Urinary bladder (tissue), 4 donors: ENCODE data around the gene LANCL2. TPM values are rescaled to one million over a fixed set of nuclear protein-coding genes. Genes with fewer than 3 reads are reported as not detected.
"Not testable (repeated sequence)": the region's sequence is repeated elsewhere in the genome, so short reads cannot be mapped to it uniquely, and the experiment has no call there.

Source experiments
- DNase-seq: peaks from one replicate; pipeline ENCODE4 v3.0.0-alpha.2; 2015; ENCODE audit errors: extremely low spot score
- H3K27ac ChIP-seq: one replicate; pipeline ENCODE4 v1.5.1; 2013; ENCODE audit warnings: low read depth, mild to moderate bottlenecking, moderate library complexity
- H3K36me3 ChIP-seq: one replicate; pipeline ENCODE4 v1.6.1; 2013; ENCODE audit warnings: mild to moderate bottlenecking, moderate library complexity; ENCODE audit not compliant: insufficient read depth
- H3K4me1 ChIP-seq: one replicate; pipeline ENCODE4 v1.6.1; 2013; ENCODE audit warnings: mild to moderate bottlenecking, moderate library complexity; ENCODE audit not compliant: insufficient read depth
- H3K4me3 ChIP-seq: one replicate; pipeline ENCODE4 v1.5.1; 2013; ENCODE audit warnings: low read depth, low read length
- WGBS: extraction: QIAGEN DNeasy Blood & Tissue Kit; methylation state at CpG from one replicate; pipeline ENCODE4 v1.1.7; 2013; 5-methylcytosine and 5-hydroxymethylcytosine counted together
- polyA plus RNA-seq: library from polyadenylated mRNA; stranded (reverse); fragments of 200-250 nt; gene quantifications from one replicate; pipeline ENCODE4 v1.2.3, GENCODE V29; 2013
- total RNA-seq: library from RNA; depleted of rRNA; stranded (reverse); fragments of >200 nt; gene quantifications from one replicate; pipeline ENCODE4 v1.2.3, GENCODE V29; 2014
- donor health status: healthy with polysubstance abuse.
- donor health status: healthy.

Gene LANCL2
- total and polyA plus RNA-seq, 2 donors = 7.5 to 13.2 TPM

GRCh38 chr7:55402506-55402905, 37.4 kb downstream of the LANCL2 start:
- H3K4me1 ChIP-seq, H3K4me3 ChIP-seq, H3K36me3 ChIP-seq, H3K27ac ChIP-seq, DNase-seq: not testable (repeated sequence)
- 94% methylated on average over 28 of the region's 35 CpGs for WGBS

DNA sequence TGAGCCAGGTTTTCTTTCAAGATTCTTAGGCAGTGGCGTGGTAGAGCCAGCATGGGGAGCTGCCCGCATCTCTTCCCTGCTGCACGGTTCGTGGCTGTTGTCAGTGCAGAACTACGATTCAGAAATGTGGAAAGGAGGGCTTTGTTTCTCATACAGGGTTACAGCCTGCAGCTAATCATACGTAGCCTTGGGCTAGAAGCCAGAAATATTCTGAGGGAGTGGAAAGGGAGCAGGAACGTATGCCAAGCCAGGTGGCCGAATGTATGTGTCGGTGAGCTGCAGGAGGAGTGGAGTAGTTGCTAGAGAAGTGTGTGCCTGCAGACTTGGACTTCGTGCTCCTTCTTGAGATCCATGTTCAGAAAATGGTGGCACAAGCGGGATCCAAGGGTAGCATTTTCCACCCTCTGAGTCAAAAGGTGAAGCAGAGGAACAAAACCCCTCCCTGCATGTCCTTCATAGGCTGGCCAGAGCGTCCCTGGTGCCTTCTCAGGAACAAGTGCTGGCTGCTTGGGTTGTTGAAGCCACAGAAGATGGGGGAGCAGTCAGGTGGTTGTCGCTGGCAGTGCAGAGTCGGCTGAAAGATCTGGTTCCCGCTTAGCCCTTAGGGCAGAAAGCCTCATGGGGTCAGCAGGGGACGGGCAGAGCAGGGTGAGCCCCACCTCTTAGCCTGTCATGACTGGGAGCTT, 40.9 kb downstream of the LANCL2 start:
- Histone ChIP-seq H3K4me3 (no peak overlapping the region), H3K36me3 (no peaks in the 10 kb centered on the region), H3K4me1 (no peaks in the 10 kb centered on the region), H3K27ac (no peak overlapping the region)
- DNase-seq = no peak
- WGBS = 85% methylated on average over 16 of the region's 16 CpGs

DNA sequence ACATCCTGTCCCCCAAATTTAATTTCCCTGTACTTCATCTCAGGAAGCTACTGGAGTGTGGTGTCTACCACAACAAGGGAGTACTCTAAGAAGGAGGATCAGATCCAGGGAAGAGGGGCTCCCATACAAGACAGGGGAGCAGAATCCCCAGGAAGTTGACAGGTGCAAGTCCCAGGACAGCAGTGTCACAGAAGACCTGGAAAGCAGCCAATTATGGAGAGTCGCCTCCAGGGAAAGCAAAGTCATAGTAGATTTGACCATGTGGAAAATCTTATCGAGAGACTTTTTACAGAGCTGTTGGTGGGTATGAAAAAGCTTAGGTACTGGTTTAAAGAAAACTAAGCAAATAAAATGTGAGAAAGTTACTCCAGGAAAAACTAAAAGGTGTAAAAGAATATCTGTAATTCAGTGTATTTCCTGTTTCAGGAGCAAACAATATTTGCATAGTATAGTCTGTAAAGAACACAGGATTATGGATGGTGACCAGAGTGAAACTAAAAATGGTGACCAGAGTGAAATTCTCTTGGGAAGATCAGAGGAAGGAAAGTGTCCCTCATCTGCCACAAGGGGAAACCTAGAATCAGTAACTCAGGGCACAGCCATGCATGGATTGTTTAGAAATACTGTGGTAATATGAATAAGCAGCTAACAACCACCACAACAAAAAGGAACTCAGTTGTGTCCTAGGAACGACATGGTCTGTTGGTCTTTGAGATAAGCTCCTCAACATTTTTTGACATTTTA, 44.5 kb downstream of the LANCL2 start:
- no peak for DNase-seq
- whole genome bisulfite sequencing = 68% methylated on average over 3 of the region's 3 CpGs
- H3K36me3 ChIP-seq = no peaks in the 10 kb centered on the region
- H3K4me1 ChIP-seq = no peaks in the 10 kb centered on the region
- no peak overlapping the region for H3K27ac ChIP-seq
- H3K4me3 ChIP-seq = no peak overlapping the region

GRCh38 chr7:55410667-55411239, 45.6 kb downstream of the LANCL2 start:
- no peak for DNase-seq
- WGBS = 84% methylated on average over 4 of the region's 4 CpGs
- no peaks in the 10 kb centered on the region for H3K4me1 ChIP-seq

DNA sequence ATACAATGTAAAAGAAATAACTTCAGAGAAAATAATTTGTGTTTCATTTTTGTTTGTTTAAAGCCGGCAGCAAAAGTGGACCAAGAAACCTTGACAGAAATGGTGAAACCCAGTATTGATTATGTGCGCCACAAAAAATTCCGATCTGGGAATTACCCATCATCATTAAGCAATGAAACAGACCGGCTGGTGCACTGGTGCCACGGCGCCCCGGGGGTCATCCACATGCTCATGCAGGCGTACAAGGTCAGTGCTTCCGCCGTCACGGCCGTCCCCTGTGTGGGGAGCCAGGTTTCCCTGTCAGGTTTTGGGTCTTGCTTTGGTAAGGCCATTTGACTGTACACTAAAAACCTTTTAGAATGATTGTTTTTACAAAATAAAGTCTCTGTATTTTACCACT, 46.7 kb downstream of the LANCL2 start:
- H3K36me3 ChIP-seq = peaks cover 2% of the 10 kb centered on the region
- no peak overlapping the region for H3K27ac ChIP-seq
- WGBS = 92% methylated on average over 12 of the region's 12 CpGs
- no peak overlapping the region for H3K4me3 ChIP-seq
- DNase-seq = no peak
- H3K4me1 ChIP-seq = no peaks in the 10 kb centered on the region

More at GRCh38 chr7:55410667-55411239, 45.6 kb downstream of the LANCL2 start:
- H3K4me3 ChIP-seq = no peak overlapping the region
- no peak overlapping the region for H3K27ac ChIP-seq
- no peaks in the 10 kb centered on the region for H3K36me3 ChIP-seq

DNA sequence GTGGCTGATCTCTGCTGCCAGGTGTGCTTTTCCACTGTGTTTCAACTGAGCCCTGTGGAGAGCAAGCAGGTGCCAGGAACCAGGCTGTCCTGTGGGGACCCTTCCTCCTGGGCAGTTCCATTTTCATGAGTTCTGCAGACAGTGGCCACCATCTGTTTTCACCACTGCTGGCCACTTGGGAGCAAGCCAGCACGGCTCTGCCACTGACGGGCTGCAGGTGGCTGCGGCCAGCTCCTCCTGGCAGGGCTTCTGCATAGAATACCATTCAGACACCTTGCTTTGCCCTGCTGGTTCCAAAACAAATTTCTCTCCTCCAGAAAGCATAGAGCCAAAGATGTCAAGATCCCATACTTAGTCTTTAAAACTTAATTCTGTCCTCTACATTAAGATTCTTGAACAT, 48.3 kb downstream of the LANCL2 start:
- Histone ChIP-seq H3K27ac (no peak overlapping the region), H3K4me1 (no peaks in the 10 kb centered on the region), H3K36me3 (peaks cover 2% of the 10 kb centered on the region), H3K4me3 (no peak overlapping the region)
- no peak for DNase-seq
- WGBS = 85% methylated on average over 3 of the region's 3 CpGs

DNA sequence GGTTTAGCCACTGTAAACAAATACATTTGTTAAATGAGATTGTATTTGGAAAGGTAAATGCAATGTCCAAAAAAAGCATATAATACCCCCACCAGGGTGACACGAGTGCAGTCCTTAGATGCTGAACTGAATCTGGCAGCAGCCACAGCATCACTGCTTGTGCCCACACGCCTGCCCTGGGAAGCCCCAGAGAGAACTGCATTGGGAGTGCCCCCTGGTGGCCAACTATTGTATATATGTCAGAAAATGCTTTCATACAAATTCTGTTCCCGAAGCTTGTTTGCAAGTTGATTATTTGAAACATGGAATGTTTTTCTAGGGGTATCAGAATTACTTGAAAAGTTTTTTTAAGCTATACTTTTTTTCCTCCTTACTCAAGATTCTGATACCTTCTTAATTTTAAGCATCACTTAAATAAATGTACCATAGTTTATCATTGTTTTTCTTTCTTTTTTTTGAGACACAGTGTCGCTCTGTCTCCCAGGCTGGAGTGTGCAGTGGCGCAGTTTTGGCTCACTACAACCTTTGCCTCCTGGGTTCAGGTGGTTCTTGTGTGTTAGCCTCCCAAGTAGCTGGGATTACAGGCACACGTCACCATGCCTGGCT, 50.1 kb downstream of the LANCL2 start:
- H3K4me1 ChIP-seq = no peaks in the 10 kb centered on the region
- 51% methylated on average over 6 of the region's 6 CpGs for WGBS
- DNase-seq = peak; percentile 17
- peaks cover 2% of the 10 kb centered on the region for H3K36me3 ChIP-seq
- H3K27ac ChIP-seq = no peak overlapping the region
- H3K4me3 ChIP-seq = no peak overlapping the region

GRCh38 chr7:55417456-55417855, 52.3 kb downstream of the LANCL2 start:
- 94% methylated on average over 4 of the region's 4 CpGs for WGBS
- not testable (repeated sequence) for DNase-seq

GRCh38 chr7:55420530-55420929, 55.4 kb downstream of the LANCL2 start:
- Histone ChIP-seq H3K27ac (no peak overlapping the region), H3K4me1 (no peaks in the 10 kb centered on the region), H3K4me3 (no peak overlapping the region), H3K36me3 (peaks cover 2% of the 10 kb centered on the region)
- WGBS = 46% methylated on average over 3 of the region's 3 CpGs
- DNase-seq = no peak

More at GRCh38 chr7:55417456-55417855, 52.3 kb downstream of the LANCL2 start:
- not testable (repeated sequence) for H3K4me3 ChIP-seq, H3K27ac ChIP-seq, H3K4me1 ChIP-seq, H3K36me3 ChIP-seq

DNA sequence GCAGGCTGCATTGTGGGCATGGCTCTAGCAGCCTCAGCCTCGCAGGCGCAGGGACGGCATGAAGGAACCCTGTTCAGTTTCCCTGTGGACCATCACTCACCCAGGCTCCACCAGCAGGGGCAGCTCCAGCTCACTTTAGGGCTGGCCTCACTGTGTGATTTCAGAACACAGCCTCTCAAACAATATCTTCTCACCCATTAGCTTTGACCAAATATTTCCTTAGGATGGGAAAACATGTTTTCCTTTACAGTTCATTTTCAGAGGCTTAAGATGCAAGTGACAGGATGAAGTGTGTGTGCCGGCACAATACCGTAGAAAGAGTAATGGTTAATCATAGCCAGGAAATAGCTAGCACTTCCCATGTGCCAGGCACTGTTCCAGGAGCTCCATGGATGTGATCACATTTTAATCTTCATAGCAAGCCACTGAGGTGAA, 58.2 kb downstream of the LANCL2 start:
- H3K4me3 ChIP-seq = no peak overlapping the region
- no peak for DNase-seq
- H3K4me1 ChIP-seq = no peaks in the 10 kb centered on the region
- 73% methylated on average over 5 of the region's 5 CpGs for WGBS
- no peaks in the 10 kb centered on the region for H3K36me3 ChIP-seq
- no peak overlapping the region for H3K27ac ChIP-seq

- no peaks in the 10 kb centered on the region for H3K36me3 ChIP-seq
- H3K4me1 ChIP-seq = no peaks in the 10 kb centered on the region
- 80% methylated on average over 5 of the region's 5 CpGs for WGBS
- DNase-seq = no peak
- H3K27ac ChIP-seq = no peak overlapping the region
- no peak overlapping the region for H3K4me3 ChIP-seq
Observed at GRCh38 chr7:55423891-55424290, 58.8 kb downstream of the LANCL2 start.

GRCh38 chr7:55425141-55425752, 60.1 kb downstream of the LANCL2 start:
- no peak for DNase-seq
- no peaks in the 10 kb centered on the region for H3K36me3 ChIP-seq
- no peak overlapping the region for H3K4me3 ChIP-seq
- no peak overlapping the region for H3K27ac ChIP-seq
- no peaks in the 10 kb centered on the region for H3K4me1 ChIP-seq
- 91% methylated on average over 11 of the region's 11 CpGs for WGBS

GRCh38 chr7:55426676-55427075, 61.5 kb downstream of the LANCL2 start:
- no peak for DNase-seq
- WGBS = 88% methylated on average over 12 of the region's 12 CpGs
- H3K4me3 ChIP-seq = no peak overlapping the region
- no peak overlapping the region for H3K27ac ChIP-seq
- H3K4me1 ChIP-seq = no peaks in the 10 kb centered on the region
- no peaks in the 10 kb centered on the region for H3K36me3 ChIP-seq
